Glomerular endothelial cell (primary cell): Measurements from ENCODE around the gene NEK6. TPM values are rescaled to one million over a fixed set of nuclear protein-coding genes. Genes with fewer than 3 reads are reported as not detected.

Experiments used
- DNase-seq: peaks from one replicate; pipeline ENCODE4 v3.0.0-alpha.2; 2011; ENCODE audit warnings: low read depth, low spot score; ENCODE audit errors: extremely low read depth
- total RNA-seq: library from RNA; depleted of rRNA; stranded (reverse); fragments of >200 nt; gene quantifications from 2 replicates; pipeline ENCODE4 v1.2.3, GENCODE V29; 2015

The NEK6 gene
- total RNA-seq, 1 donor from 2014 or later, result 53.8 TPM

GRCh38 chr9:124349675-124350493, 92.1 kb downstream of the NEK6 start:
- no peak for DNase-seq

- DNase-seq, result no peak
These were observed 92.9 kb downstream of the NEK6 start for GRCh38 chr9:124350494-124351263.

DNA sequence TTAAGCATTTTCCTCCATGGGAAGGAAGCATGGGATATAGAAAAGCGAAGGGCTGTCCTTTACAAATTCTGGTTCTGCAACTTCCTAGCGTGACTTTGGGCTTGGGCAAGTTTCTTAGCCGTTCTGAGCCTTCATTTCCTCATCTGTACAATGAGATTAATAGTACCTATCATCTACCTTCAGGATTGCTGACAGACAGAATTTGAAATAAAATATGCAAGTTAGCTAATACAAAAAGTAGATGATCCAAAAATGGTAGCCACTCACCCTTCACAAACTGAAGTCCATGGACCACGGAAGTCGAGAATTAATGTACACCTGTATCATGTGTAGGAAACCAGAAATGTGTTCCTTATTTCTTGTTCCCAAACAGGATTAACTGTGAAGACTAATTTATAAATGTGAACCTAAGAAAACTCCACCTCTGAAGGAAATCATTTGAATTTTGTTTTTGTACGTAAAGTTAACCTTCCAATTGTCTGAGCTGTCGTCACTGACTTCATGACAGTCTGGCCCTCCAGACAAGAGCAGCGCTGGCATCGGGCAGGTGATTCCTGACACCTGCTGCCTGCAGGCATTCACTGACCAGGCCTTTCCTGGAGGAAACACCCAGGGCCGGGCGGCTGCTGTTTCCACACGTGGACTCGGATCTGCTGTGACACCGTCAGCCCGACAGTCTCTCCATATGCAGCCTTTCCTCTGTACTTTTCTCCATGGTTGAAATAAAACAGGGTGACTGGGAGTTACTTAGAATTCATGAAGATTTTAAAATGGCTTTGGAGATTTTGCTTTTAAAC, 94.1 kb downstream of the NEK6 start:
- DNase-seq, result no peak

DNA sequence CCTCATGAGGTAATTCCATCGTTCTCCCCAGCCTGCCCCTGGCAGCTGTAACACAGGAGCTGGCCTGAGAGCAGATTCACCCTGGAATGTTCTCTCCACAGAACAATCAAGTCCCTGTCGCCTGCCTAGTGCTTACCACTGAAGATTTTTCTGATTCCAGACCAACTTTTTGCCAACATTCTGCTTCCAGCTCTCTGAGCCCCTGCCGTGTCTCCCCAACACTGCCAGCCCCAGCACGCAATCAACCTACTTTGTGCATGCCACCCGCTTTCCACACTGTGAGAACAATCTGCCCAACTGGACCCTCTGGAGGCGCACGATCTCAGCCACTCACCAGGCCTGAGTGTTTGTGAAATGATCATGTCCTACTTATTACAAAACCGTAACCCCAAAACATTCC, 94.9 kb downstream of the NEK6 start:
- no peak for DNase-seq

DNA sequence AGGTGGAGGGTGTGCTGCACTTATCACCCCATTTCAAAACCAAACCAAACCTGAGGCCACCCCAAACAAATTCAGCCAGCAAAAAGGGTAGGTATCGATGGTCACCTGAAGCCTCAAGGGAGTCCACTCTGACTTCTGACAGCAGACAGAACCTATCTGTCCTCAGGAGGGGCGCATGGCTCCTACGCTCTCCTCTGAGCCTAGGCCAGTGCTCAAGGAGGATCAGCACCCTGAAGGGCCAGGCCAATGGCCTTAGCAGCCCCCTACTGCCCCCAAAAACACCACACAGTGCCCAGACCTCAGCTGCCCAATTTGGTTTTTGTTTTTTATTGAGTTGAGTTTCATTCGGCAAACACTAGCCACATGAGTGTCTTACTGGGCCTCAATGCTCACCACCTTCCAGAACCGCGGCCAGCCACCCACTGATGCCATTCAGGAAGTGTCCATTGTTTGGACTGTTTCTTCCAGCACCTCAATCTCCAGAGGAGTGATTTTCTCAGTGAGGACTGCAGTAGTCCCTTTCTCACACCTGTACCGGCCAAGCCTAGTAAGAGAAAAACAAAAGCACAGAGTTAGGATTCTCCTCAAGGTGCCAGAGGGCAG, 95.5 kb downstream of the NEK6 start:
- no peak for DNase-seq

- no peak for DNase-seq
These were observed 96.1 kb downstream of the NEK6 start for GRCh38 chr9:124353811-124354274.

DNA sequence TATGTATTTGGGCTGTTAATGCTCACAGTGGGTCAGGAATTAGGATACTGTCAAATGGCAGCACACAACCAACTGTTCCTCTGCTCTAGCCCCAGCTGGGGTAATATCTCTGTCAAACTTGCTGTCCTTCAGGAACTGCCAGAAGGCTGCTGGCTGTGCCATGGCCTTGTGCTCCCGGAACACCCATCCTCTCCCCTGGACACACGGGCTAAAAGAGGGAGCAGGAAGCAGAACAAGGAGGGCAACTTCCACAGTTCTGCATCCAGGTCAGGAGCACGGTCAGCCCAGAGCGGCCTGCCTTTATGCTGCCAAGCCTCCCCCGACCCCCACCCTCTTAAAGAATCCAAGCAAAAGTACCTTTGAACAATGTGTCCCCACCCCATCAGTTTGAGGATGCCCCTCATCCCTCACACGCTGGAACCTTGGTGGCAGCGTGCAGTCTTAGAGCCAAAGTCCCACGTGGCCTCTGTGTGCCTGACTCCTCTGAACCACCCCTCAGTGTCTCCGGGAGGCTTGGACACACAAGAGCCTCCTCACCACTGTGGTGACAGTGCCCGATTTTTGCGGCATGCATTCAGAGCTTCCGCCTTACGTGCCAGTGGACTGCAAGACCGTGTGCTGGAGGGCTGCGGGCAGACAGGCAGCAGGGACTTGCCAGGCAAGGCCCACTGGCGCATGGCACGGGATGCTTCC, 96.7 kb downstream of the NEK6 start:
- no peak for DNase-seq

DNA sequence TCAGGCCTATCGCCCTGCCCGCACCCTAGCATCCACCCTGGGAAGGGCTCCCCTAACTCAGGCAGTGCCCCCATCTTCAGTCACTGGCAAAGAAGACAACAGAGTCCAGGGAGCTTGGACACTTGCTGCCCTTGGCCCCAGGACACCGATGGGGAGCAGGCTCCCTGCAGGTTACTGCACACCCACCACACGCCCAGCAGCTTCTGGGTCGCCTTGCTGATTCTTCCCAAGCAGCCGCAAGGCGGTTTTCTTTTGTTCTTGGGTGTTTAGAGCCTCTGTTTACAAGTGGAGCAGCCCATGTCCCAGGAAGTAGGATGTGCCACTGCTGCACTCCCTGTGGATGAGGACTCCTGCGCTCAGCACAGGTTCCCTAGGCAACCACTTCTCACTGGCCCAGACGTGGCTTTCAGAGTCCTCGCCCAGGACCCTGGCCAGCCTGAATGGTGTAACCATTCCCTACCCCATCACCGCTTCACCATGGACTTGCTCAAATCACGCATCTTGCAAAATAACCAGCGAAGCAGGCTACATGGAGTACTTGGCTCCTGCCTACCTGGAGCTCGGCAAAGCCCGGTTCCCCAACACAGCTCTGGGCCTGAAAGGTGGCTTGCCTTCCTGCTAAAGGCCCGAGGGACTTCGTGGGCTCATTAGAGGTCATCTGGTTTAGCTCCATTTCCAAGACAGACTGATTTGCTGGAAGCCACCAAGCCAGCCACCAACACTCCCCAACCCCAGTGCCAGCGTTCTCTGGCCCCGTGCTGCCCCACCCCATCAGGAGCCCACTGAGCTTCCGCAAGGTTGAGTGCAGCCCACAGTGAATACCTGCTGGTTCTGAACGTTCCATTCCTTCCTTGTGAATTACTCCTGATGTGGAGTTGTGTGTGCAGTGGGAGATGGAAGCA, 97.5 kb downstream of the NEK6 start:
- DNase-seq, result no peak

DNA sequence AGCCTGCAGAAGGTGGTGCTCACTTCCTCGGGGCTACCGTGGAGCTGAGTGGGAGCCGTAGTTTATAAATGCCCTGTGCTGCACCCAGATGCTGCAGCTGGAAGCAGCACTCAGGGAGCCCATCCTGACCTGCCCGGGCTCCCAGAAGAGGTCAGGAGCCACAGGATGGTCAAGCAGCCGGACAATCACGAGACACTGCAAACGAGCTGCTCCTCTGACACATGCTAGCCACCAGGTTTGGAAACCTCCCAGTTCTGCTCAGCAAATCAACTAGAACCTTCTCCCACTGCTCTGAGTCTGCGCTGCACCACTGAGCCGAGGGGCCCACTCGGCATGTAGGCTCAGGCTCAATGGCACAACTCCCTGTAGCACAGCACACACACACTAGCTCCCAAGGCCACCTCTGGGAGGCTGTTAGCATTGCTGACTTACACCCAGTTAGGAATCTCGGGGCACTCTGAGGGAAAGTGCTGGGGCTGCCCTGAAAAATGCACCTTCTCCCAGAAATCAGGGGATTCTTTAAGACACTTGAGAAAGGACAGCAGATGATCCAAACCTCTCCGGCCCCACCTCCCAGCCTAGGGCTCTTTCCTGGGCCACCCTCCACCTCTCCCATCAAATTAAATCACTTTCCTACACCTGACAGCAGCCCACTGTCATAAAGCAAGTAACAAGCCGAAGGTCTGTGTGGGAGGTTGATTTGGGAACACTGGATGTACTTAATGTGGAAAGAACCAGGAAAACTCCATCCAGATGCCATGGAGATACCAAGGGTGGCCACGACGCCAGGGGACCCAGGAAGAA, 98.4 kb downstream of the NEK6 start:
- no peak for DNase-seq

DNA sequence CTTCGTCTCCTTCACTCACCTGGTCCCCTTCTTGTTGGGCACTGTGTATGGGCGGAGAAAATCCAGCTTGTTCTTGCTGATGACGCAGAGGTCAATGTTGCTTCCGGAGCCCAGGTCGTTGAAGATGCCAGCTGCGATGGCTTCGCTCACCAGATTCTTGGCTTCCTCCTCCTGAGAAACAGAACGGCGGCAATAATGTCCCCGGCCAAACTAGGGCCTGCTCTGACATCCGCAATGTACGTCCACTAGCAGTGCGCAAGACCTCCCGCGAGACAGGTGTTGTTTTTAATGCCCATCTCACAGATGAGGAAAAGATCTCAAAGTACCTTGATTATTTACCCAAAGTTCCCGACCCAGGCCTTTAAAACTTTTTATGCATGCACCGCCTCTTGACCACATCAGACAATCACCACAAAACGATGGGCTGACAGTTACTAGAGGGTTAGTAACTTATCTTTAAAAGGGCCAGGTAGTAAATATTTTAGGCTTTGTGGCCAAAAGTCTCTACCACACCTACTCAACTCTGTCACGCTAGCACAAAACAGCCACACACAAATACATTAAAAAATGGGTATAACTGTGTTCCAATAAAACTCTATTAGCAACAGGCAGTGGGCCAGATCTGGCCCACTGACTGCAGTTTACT, 99.1 kb downstream of the NEK6 start:
- DNase-seq, result no peak

GRCh38 chr9:124357721-124358361, 100.1 kb downstream of the NEK6 start:
- no peak for DNase-seq

DNA sequence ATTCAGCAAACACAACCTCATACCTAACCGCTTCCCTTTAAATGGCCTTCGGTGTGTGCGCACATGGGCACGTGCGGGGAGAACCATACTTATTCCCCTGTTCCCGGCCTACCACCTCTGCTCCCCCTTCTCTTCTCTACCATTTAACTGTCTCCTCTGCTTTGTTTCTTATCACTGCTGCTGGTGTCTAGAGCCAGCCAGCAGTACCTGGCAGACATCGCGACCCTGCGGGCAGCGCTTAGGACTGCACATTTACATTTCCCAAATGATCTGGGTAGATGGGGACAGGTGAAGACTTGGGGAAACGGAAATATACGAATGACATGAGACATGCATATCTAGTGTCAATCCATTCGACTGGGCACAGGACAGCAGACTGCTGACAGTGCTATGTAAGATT, 100.9 kb downstream of the NEK6 start:
- no peak for DNase-seq

DNA sequence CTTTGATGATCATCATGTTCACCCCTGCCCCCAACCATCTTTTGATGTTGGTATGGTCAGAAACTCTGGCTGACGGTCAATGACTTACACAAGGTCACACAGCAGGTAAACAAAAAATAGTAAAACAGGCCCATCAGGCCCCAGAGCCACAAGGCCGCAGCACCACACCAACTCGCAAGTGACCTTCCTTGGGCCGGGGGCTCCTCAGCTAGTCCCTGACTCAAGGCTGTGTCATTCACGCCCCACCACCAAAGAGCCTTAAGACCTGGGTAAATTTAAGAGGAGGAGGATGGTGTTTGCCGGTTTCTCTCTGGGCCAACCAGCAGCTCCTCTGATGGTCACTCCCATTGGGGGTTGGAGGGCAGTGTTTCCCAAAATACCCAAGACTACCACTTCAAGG, 101.7 kb downstream of the NEK6 start:
- no peak for DNase-seq

DNA sequence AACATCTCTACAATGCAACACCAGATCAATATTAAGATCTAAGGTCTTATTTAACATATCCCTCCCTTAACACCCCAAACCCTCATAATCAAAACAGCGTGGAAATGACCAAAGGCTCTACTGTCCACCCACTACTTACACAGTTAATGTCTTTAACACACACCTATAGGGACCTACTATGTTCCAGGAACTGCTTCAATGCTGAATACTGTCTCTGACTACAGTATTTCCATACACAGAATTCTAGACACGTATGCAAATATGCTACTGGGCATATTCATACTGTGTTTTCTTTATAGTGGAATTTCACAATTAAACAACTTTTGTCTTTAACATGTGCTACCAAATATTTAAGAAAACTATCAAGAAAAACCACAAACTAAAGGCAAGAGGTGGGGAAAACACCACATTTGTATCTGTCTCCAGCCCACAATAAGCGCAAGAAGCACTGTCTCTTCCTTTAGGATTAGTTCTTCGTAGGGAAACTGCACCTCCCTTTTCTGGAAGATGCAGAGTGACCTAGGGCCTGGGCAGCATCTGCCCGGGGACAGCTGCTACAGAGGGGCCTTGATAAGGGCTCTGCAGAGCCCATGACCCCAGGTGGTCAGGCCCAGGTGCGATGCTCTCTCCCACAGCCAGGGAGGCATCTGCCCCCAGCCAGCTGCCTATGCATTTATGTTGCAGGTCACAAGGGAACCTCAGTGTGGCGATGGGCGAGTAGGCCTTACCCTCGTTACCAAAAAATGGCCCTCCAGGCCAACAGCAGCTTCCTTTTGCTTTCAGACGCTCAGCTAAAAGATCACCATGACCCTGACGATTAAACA, 102.3 kb downstream of the NEK6 start:
- no peak for DNase-seq

- no peak for DNase-seq
These were observed 103.4 kb downstream of the NEK6 start for GRCh38 chr9:124361128-124361527.

- no peak for DNase-seq
These were observed 105.8 kb downstream of the NEK6 start for GRCh38 chr9:124363326-124364096.
